GM18526 (cell line): ENCODE results near the gene RHBDL1.

Experiments used
- POLR2A ChIP-seq: IDR thresholded peaks from 3 replicates; pipeline ENCODE4 v1.6.1; 2011; ENCODE audit not compliant: insufficient read length; ENCODE audit errors: extremely low read depth

The RHBDL1 gene

DNA sequence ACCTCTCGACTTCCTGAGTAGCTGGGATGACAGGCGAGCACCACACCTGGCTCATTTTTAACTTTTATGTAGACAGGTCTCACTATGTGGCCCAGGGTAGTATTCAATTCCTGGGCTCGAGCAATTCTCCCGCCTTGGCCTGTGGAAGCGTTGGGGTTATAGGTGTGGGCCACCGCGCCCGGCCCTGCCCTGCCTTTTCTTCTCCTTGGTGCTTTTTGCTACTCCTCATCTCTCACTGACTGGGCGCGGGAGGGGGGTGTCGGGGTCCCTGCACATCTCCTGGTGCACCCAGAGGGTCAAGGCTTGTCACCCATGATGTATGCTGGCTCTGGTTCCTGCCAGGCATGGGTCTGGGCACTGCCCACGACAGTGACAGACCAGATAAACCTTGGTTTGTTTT, 30.9 kb upstream of the RHBDL1 start:
- no peak for TF ChIP-seq POLR2A

GRCh38 chr16:645852-646678, 29.4 kb upstream of the RHBDL1 start:
- no peak for TF ChIP-seq POLR2A

DNA sequence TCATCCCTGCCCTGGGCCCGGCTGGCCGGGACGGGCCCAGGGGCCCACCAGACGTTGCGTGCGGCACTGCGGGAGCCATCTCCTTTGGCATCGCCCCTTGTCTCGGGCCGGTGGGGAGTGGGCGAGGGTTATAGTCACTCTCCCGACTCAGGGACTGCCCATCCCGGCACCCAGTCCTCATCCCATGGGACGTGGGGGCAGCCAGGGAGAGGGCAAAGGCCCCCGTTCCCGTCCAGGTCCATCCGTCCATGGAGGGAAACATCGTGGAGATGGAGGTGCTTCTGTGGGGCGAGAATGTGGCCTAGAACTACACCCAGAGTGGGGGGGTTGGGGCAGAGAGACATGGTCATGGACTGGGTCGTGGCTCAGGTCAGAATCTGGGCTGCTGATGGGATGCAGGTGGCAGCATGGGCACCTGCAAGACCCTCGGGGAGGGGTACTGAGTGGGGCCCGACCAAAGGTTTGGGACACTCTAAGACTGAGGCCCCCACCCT, 28.7 kb upstream of the RHBDL1 start:
- no peak for TF ChIP-seq POLR2A

DNA sequence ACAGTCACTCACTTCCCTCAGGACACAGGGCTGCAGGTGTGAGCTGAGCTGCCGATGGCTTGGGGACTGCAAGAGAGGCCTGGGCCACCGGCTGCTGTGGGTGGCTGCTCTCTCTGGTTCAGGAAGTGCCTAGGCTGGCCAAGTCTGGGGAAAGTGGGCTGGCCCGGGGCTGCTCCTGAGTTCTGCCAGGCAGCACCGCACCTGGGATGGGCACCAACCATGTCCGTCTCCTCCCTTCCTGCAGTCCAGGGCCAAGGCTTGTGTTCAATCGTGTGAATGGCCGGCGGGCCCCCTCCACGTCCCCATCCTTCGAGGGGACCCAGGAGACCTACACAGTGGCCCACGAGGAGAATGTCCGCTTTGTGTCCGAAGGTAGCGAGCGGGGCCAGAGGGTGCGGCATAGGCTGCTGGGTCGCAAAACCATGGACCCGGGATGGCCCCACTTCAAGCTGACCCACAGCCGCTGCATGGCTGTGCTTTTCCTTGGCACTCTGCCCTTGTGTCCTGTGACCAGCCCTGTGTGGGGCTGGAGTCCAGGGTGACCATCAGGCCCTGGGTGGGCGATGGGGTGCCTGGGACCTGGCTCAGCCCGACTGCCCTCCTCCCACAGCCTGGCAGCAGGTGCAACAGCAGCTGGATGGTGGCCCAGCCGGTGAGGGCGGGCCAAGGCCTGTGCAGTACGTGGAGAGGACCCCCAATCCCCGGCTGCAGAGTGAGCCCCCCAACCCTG, 28.1 kb upstream of the RHBDL1 start:
- no peak for TF ChIP-seq POLR2A

- TF ChIP-seq POLR2A = no peak
Measured at GRCh38 chr16:648071-648780, 27.2 kb upstream of the RHBDL1 start.

DNA sequence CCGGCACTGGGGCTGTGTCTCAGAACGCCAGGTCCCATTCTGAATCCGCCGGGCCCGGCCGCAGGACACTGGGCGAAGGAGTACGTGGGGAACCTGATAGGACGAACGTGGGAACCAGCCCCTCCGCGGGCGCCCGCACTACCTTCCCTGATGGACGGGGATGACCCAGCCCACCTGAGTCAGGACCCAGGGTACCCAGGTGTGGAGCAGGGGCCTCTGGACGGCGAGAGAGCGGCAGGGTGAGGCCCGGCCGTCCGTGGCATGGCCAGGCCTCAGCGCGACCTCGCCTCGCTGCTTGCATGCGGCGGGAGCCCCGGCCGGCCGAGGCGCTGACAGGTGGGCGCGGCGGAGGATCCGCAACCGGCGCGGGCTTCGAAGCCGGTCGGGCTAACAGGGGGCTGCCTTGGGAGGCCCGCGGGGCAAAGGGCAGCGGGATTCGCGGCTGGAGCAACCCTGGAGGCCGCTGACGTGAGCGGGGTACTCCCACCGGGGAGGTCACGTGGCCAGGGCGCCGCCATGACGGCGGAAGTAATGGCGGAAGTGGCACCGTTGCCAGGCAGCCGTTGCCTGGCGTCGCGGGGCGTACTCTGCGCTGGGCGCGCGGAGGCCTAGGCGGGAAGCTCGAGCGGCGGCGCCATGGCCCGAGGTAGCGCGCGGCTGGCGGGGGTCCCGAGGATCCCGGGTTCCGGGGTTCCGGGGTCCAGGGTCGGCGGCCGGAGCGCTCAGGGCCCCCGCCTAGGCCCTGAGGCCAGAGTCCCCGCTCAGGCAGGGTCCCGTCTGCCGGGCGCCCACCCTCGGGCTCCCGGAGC, 26.5 kb upstream of the RHBDL1 start, which contains the start of gene WDR90:
TSS of gene WDR90 (plus strand) at position 585 of the 809 bp plus-strand sequence. CDS start at position 637, 52 bp downstream.
- peak; percentile 61 for TF ChIP-seq POLR2A

DNA sequence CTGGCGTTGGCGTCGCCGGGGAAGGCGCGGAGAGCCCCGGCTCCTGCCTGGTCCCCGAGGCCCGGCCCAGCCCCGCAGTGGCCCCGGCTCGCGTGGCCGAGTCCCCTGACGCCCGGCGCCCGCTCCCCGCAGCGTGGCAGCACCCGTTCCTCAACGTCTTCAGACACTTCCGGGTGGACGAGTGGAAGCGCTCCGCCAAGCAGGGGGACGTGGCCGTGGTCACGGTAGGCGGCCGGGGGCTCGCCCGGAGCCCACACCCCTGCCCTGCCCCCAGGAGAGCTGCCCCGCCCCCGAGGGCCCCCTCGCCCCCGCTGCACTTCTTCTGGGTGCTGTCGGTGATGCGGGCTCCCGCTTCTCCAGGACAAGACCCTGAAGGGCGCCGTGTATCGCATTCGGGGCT, 25.8 kb upstream of the RHBDL1 start:
- no peak for TF ChIP-seq POLR2A

DNA sequence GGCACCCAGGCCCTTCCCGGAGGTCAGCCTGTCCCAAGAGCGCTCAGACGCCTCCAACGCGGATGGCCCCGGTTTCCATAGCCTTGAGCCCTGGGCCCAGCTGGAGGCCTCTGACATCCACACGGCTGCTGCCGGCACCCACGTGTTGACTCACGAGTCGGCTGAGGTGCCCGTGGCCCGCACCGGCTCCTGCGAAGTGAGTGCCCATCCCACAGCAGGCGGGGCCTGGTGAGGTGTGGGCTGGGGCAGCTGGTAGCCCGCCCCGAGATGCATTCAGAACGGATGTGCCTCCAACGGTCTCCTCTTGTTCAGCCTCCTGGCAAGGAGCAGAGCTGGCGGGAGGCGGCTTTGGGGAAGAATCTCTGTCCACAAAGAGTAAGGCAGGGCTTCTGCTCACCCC, 23.6 kb upstream of the RHBDL1 start:
- no peak for TF ChIP-seq POLR2A

DNA sequence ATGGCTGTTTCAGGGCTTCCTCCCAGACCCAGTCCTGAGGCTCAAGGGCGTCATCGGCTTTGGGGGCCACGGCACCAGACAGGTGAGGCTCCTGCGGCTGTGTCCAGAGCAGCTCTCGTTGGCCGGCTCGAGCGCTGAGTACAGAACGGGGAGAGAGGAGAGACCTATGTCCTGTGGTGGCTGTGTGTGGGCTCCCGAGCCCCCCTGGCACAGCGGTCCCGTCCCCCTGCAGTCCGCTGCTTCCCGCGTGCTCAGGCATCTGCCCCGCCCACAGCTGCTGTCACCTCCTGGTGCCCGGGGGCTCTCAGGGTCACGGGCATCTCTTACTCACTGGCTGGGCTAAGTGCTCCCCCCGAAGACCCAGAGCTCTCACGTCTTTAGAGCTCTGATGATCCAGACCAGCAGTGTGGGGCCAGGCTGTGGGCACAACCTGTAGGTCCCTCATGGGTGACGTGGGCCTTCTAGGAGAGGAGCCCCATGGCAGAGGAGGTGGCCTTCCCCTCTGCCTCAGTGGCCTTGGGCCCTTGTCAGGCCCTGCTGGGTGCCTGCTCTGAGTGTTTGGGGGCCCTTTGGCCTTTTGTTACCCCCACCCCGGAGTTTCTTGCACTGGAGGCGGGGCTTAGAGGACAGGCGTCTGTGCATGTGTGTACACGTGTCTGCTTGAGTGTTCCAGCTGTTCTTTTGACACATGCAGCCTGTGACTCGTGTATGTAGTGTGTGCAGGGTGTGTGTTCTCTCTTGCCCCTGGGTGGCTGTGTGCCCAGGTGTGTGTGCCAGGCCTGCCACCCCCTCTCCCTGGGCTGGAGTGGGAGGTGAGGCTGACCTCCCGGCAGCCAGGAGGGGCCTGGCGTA, 22.8 kb upstream of the RHBDL1 start:
- no peak for TF ChIP-seq POLR2A

GRCh38 chr16:654034-654433, 21.4 kb upstream of the RHBDL1 start:
- TF ChIP-seq POLR2A = no peak

GRCh38 chr16:657487-657886, 18.0 kb upstream of the RHBDL1 start:
- no peak for TF ChIP-seq POLR2A

DNA sequence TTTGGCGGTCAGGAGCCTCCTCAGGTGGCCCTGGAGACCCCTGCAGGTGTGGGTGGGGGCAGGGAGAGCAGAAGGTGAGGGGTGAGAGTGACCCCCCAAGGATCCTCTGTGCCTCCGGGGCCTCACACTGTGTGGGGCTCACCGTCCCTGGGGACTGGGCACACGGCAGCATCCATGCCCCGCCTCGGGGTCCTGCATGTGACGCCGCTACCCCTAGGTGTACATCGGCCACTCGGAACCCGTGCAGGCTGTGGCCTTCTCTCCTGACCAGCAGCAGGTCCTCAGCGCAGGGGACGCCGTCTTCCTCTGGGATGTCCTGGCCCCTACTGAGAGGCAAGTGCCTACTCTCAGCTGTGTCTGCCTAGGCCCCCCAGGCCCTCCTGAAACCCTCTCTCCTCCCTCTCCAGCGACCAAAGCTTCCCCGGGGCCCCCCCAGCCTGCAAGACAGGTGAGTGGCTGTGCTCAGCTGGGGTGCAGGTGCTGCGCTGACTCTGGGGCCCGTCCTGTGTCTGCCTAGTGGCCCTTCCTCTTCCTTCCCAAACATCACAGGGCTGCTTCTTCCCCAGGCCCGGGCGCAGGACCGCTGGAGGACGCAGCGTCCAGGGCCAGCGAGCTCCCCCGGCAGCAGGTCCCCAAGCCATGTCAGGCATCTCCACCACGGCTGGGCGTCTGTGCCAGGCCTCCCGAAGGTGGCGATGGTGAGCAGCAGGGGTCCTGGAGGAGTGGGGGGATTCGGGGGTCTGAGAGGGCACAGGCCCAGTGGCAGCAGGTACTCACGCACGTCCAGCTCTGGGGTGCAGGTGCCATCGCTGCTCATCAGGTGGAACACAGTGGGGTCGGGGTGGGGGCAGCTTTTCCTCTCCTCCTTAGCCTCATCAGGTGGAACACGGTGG, 16.5 kb upstream of the RHBDL1 start:
- no peak for TF ChIP-seq POLR2A

DNA sequence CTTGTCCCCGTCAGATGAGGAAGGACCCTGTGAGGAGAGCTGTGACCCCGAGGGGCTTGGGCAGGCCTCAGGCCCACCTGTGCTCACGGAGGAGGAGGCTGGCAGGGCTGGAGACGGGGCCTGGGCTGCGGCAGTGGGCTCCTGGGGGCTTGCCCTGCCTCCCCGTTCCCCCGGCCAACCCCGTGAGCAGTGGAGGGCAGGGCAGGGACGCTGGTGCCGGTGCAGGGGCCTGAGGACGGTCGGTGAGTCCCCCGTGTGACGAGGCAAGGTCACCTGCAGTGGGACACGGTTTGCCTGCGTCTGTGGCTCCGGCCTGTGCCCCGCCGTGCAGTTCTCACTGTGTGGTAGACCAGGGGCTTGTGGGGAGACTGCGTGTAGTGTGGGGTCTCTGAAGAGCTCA, 15.9 kb upstream of the RHBDL1 start:
- no peak for TF ChIP-seq POLR2A

- TF ChIP-seq POLR2A = no peak
Measured at GRCh38 chr16:660132-660458, 15.4 kb upstream of the RHBDL1 start.
